Measurements from ENCODE around the gene COG5. TPM values are rescaled to one million over a fixed set of nuclear protein-coding genes. Genes with fewer than 3 reads are reported as not detected.
"Not testable (repeated sequence)": the region's sequence is repeated elsewhere in the genome, so short reads cannot be mapped to it uniquely, and the experiment has no call there.

COG5 gene
- total RNA-seq, 2 donors from 2014 or later = 41.8 to 50.2 TPM

GRCh38 chr7:107581387-107582013, 17.8 kb upstream of the COG5 start:
- intact Hi-C loops (cut with DNase I) = no loop called here

GRCh38 chr7:107580716-107581383, 17.1 kb upstream of the COG5 start:
- no peak for DNase-seq (ENCODE audit: low spot score)
- intact Hi-C loops (cut with DNase I) = no loop called here

More at GRCh38 chr7:107581387-107582013, 17.8 kb upstream of the COG5 start:
- DNase-seq (ENCODE audit: low spot score) = no peak

GRCh38 chr7:107579885-107580715, 16.4 kb upstream of the COG5 start, which contains the start of gene BCAP29:
Gene BCAP29, plus strand, starts transcription at chr7:107580246. Its CDS starts 527 bp downstream, at chr7:107580773.
- intact Hi-C loops (cut with DNase I) = no loop called here
- peak; percentile 90 for DNase-seq (ENCODE audit: low spot score)

GRCh38 chr7:107579554-107579884, 15.8 kb upstream of the COG5 start:
- no peak for DNase-seq (ENCODE audit: low spot score)
- intact Hi-C loops (cut with DNase I) = no loop called here

- intact Hi-C loops (cut with DNase I) = no loop called here
- DNase-seq (ENCODE audit: low spot score) = no peak
These were observed 9.8 kb upstream of the COG5 start for GRCh38 chr7:107573537-107573936.

- no peak for DNase-seq (ENCODE audit: low spot score)
- intact Hi-C loops (cut with DNase I) = no loop called here
These were observed 6.6 kb upstream of the COG5 start for GRCh38 chr7:107570298-107570697.

- no peak for DNase-seq (ENCODE audit: low spot score)
- intact Hi-C loops (cut with DNase I) = loop anchor here in 1 of 2 donors (10.0 kb wide), 1 partner anchor 180 kb away; the partner anchor contains the start of gene CBLL1
These were observed 1.0 kb upstream of the COG5 start for GRCh38 chr7:107564553-107565298.

GRCh38 chr7:107563081-107563774, 492 bp downstream of the COG5 start:
- intact Hi-C loops (cut with DNase I) = loop anchor here in 1 of 2 donors (10.0 kb wide), 1 partner anchor 182 kb away; the partner anchor contains the start of gene CBLL1
- DNase-seq (ENCODE audit: low spot score) = no peak

- intact Hi-C loops (cut with DNase I) = loop anchor here in 1 of 2 donors (10.0 kb wide), 1 partner anchor 184 kb away; the partner anchor contains the start of gene CBLL1
- DNase-seq (ENCODE audit: low spot score) = no peak
These were observed 2.7 kb downstream of the COG5 start for GRCh38 chr7:107560898-107561516.

- intact Hi-C loops (cut with DNase I) = loop anchor here in 1 of 2 donors (10.0 kb wide), 1 partner anchor 185 kb away; the partner anchor contains the start of gene CBLL1
- no peak for DNase-seq (ENCODE audit: low spot score)
These were observed 3.9 kb downstream of the COG5 start for GRCh38 chr7:107559864-107560263.

- intact Hi-C loops (cut with DNase I) = no loop called here
These were observed 7.8 kb downstream of the COG5 start for GRCh38 chr7:107555893-107556292.

GRCh38 chr7:107551936-107552335, 11.8 kb downstream of the COG5 start:
- DNase-seq (ENCODE audit: low spot score) = no peak
- intact Hi-C loops (cut with DNase I) = loop anchor here in 1 of 2 donors (2.0 kb wide), 1 partner anchor 61 kb away; no protein-coding TSS in a partner anchor

More at GRCh38 chr7:107555893-107556292, 7.8 kb downstream of the COG5 start:
- DNase-seq (ENCODE audit: low spot score) = no peak

GRCh38 chr7:107544848-107545591, 18.7 kb downstream of the COG5 start:
- intact Hi-C loops (cut with DNase I) = no loop called here

GRCh38 chr7:107543338-107543993, 20.3 kb downstream of the COG5 start:
- intact Hi-C loops (cut with DNase I) = no loop called here
- no peak for DNase-seq (ENCODE audit: low spot score)

More at GRCh38 chr7:107544848-107545591, 18.7 kb downstream of the COG5 start:
- DNase-seq (ENCODE audit: low spot score) = no peak

GRCh38 chr7:107538001-107538400, 25.7 kb downstream of the COG5 start:
- no peak for DNase-seq (ENCODE audit: low spot score)
- intact Hi-C loops (cut with DNase I) = no loop called here

- DNase-seq (ENCODE audit: low spot score); intact Hi-C loops (cut with DNase I): not testable (repeated sequence)
These were observed 26.5 kb downstream of the COG5 start for GRCh38 chr7:107537228-107537627.

- intact Hi-C loops (cut with DNase I) = no loop called here
- no peak for DNase-seq (ENCODE audit: low spot score)
These were observed 29.6 kb downstream of the COG5 start for GRCh38 chr7:107534139-107534538.

All from posterior vena cava (tissue), 2 donors.